Esophagus muscularis mucosa (tissue), 4 donors: ENCODE data around the gene MN1. TPM values are rescaled to one million over a fixed set of nuclear protein-coding genes. Genes with fewer than 3 reads are reported as not detected.

Source experiments
- DNase-seq: peaks from one replicate; pipeline ENCODE4 v3.0.0-alpha.2; 2017; ENCODE audit errors: extremely low spot score
- H3K27ac ChIP-seq, 4 donors: fragments of 200-600 bp; sonication (generic); replicated peaks in 1 of 4; 1 replicate in 3 of 4; 2 replicates in 1 of 4; pipeline ENCODE4 v1.5.1; 2016 to 2019; ENCODE audit warnings: mild to moderate bottlenecking in 1 of 4
- H3K27me3 ChIP-seq, 4 donors: fragments of 200-600 bp; sonication (generic); one replicate each; pipeline versions ENCODE4 v1.5.1 to v1.6.0; 2016 to 2019
- H3K36me3 ChIP-seq, 4 donors: fragments of 200-600 bp; sonication (generic); one replicate each; pipeline ENCODE4 v1.5.1; 2016 to 2019
- H3K4me1 ChIP-seq, 4 donors: fragments of 200-600 bp; sonication (generic); one replicate each; pipeline ENCODE4 v1.5.1; 2016 to 2019
- H3K4me3 ChIP-seq, 4 donors: fragments of 200-600 bp; sonication (generic); 1 replicate in 2 of 4; 2 replicates in 2 of 4; pipeline ENCODE4 v1.5.1; 2016 to 2019; ENCODE audit warnings: mild to moderate bottlenecking in 4 of 4, moderate library complexity in 1 of 4
- H3K9me3 ChIP-seq, 4 donors: fragments of 200-600 bp; sonication (generic); 1 replicate in 3 of 4; 2 replicates in 1 of 4; pipeline ENCODE4 v1.5.1; 2016 to 2019
- CTCF ChIP-seq, 3 experiments: fragments of 200-600 bp in 2 of 3; fragments of 450-650 bp in 1 of 3; sonication (generic) in 2 of 3; IDR thresholded peaks; one replicate each; pipeline ENCODE4 v1.5.1; 2017 to 2019; ENCODE audit warnings: antibody characterized with exemption in 3 of 3, mild to moderate bottlenecking in 2 of 3, moderate library complexity in 1 of 3
- EP300 ChIP-seq: sonication (generic); formaldehyde crosslinking; IDR thresholded peaks from one replicate; pipeline ENCODE4 v1.6.1; 2017; ENCODE audit warnings: antibody characterized with exemption
- POLR2A ChIP-seq: fragments of 450-650 bp; IDR thresholded peaks from one replicate; pipeline ENCODE4 v1.6.1; 2017; ENCODE audit warnings: antibody characterized with exemption, moderate library complexity, mild to moderate bottlenecking, low read depth
- POLR2AphosphoS5 ChIP-seq, 2 donors: sonication (generic); formaldehyde crosslinking; IDR thresholded peaks; one replicate each; pipeline ENCODE4 v1.6.1; 2017; ENCODE audit warnings: antibody characterized with exemption in 2 of 2
- WGBS: methylation state at CpG from one replicate; pipeline ENCODE4 v1.1.5; 2018; 5-methylcytosine and 5-hydroxymethylcytosine counted together
- intact Hi-C: fragments of 100-400 bp; cut with DNase I; formaldehyde crosslinking; loops from one replicate; pipeline ENCODE4 v1.15.1; 2023
- total RNA-seq, 4 donors: library from RNA; depleted of rRNA; stranded (reverse); fragments of >200 nt; gene quantifications; one replicate each; pipeline versions ENCODE4 v1.1.0 to v1.2.1, GENCODE V29; 2016

Gene MN1
- total RNA-seq, 4 donors from 2014 or later, result 16.2 to 47.3 (median 29.0) TPM

- H3K9me3 ChIP-seq, result no peaks in the 10 kb centered on the region
- intact Hi-C loops, result no loop called here
- no peak for TF ChIP-seq EP300
- TF ChIP-seq CTCF (IDR thresholded peaks at IDR 0.05), result no peak
- no peak for TF ChIP-seq POLR2A
- TF ChIP-seq POLR2AphosphoS5 (IDR thresholded peaks at IDR 0.05), result no peak
- no peak for DNase-seq
- 85% methylated on average over 22 of the region's 23 CpGs for WGBS
- no peak overlapping the region for H3K4me3 ChIP-seq
- H3K27me3 ChIP-seq, result no peaks in the 10 kb centered on the region
- H3K4me1 ChIP-seq, result no peaks in the 10 kb centered on the region
- H3K36me3 ChIP-seq, result no peaks in the 10 kb centered on the region
- H3K27ac ChIP-seq, result peak overlapping the region in 2 of 4 donors; percentile 21 to 51
Observed at GRCh38 chr22:27827604-27828587, 26.3 kb upstream of the MN1 start.

GRCh38 chr22:27825174-27825573 is 23.6 kb upstream of the MN1 start:
- TF ChIP-seq CTCF (IDR thresholded peaks at IDR 0.05) (peak in 1 of 3 experiments; percentile 11), EP300 (no peak), POLR2A (no peak), POLR2AphosphoS5 (IDR thresholded peaks at IDR 0.05) (no peak)
- Histone ChIP-seq H3K4me1 (no peaks in the 10 kb centered on the region), H3K27me3 (no peaks in the 10 kb centered on the region), H3K36me3 (no peaks in the 10 kb centered on the region), H3K27ac (no peak overlapping the region), H3K9me3 (no peaks in the 10 kb centered on the region), H3K4me3 (no peak overlapping the region)
- intact Hi-C loops, result no loop called here
- no peak for DNase-seq
- WGBS, result 89% methylated on average over 6 of the region's 6 CpGs

GRCh38 chr22:27823221-27823620 is 21.7 kb upstream of the MN1 start:
- TF ChIP-seq CTCF (IDR thresholded peaks at IDR 0.05), result no peak
- TF ChIP-seq EP300, result no peak
- no peak for TF ChIP-seq POLR2A
- no peak for TF ChIP-seq POLR2AphosphoS5 (IDR thresholded peaks at IDR 0.05)
- H3K36me3 ChIP-seq, result no peaks in the 10 kb centered on the region
- no peak for DNase-seq
- H3K4me3 ChIP-seq, result no peak overlapping the region
- no peak overlapping the region for H3K27ac ChIP-seq
- intact Hi-C loops, result no loop called here
- no peaks in the 10 kb centered on the region for H3K27me3 ChIP-seq
- H3K9me3 ChIP-seq, result no peaks in the 10 kb centered on the region
- 100% methylated on average over 1 of the region's 1 CpG for WGBS
- no peaks in the 10 kb centered on the region for H3K4me1 ChIP-seq

GRCh38 chr22:27820896-27821866 is 19.6 kb upstream of the MN1 start:
- no peaks in the 10 kb centered on the region for H3K27me3 ChIP-seq
- no peaks in the 10 kb centered on the region for H3K4me1 ChIP-seq
- no peaks in the 10 kb centered on the region for H3K9me3 ChIP-seq
- DNase-seq, result no peak
- H3K27ac ChIP-seq, result no peak overlapping the region
- no peaks in the 10 kb centered on the region for H3K36me3 ChIP-seq
- no peak for TF ChIP-seq POLR2AphosphoS5 (IDR thresholded peaks at IDR 0.05)
- TF ChIP-seq EP300, result no peak
- TF ChIP-seq POLR2A, result no peak
- no peak for TF ChIP-seq CTCF (IDR thresholded peaks at IDR 0.05)
- no peak overlapping the region for H3K4me3 ChIP-seq
- 87% methylated on average over 20 of the region's 22 CpGs for WGBS
- intact Hi-C loops, result no loop called here
